Tibial nerve (tissue), 3 donors: ENCODE results near the gene ST6GALNAC4.

Experiments
- CTCF ChIP-seq, 5 experiments: fragments of 200-600 bp in 3 of 5; fragments of 450-650 bp in 2 of 5; sonication (generic) in 3 of 5; IDR thresholded peaks; one replicate each; pipeline ENCODE4 v1.5.1; 2016 to 2019; ENCODE audit warnings: antibody characterized with exemption in 5 of 5, mild to moderate bottlenecking in 3 of 5, moderate library complexity in 2 of 5
- POLR2A ChIP-seq, 2 donors: fragments of 450-650 bp; IDR thresholded peaks; one replicate each; pipeline ENCODE4 v1.6.1; 2017; ENCODE audit warnings: antibody characterized with exemption in 2 of 2, mild to moderate bottlenecking in 2 of 2, moderate library complexity in 2 of 2

- TF ChIP-seq POLR2A (IDR thresholded peaks at IDR 0.05) (no peak), CTCF (IDR thresholded peaks at IDR 0.05) (no peak)
These were observed 11.7 kb downstream of the ST6GALNAC4 start for GRCh38 chr9:127905004-127905728.
